ENCODE measurements around the gene PMFBP1.
"Not testable (repeated sequence)": the region's sequence is repeated elsewhere in the genome, so short reads cannot be mapped to it uniquely, and the experiment has no call there.

PMFBP1 gene

GRCh38 chr16:72107371-72107770 is 64.6 kb downstream of the PMFBP1 start:
- no peak for DNase-seq (ENCODE audit: low read depth in 2 of 2)

- DNase-seq (ENCODE audit: low read depth in 2 of 2) = no peak
Measured at GRCh38 chr16:72105978-72106377, 66.0 kb downstream of the PMFBP1 start.

GRCh38 chr16:72104905-72105304 is 67.0 kb downstream of the PMFBP1 start:
- DNase-seq (ENCODE audit: low read depth in 2 of 2) = no peak

GRCh38 chr16:72101195-72101594 is 70.8 kb downstream of the PMFBP1 start:
- DNase-seq (ENCODE audit: low read depth in 2 of 2) = no peak

DNA sequence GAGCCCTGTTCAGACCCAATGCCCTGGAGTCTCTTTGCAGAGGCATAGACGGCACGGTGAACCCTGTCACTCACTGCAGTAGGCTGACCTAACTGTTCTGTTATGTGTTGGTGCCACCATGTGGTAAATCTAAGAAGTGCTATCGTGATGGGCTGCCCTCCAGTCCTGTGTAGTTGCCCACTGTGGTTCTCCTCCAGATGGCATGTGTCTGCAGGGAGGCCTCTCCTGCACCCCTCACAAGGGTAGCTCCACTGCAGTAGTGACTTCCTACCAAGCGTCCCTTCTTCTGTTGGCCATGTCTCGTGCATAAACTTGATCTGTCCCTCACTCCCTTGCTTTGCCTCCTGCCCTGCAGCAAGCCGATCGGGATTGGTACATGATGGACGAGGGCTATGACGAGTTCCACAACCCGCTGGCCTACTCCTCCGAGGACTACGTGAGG is 72.6 kb downstream of the PMFBP1 start:
- peak; percentile 4 to 16 for DNase-seq (ENCODE audit: low read depth in 2 of 2)

- DNase-seq (ENCODE audit: low read depth in 2 of 2) = no peak
Measured at GRCh38 chr16:72098936-72099335, 73.0 kb downstream of the PMFBP1 start.

- peak; percentile 22 to 23 for DNase-seq (ENCODE audit: low read depth in 2 of 2)
Measured at GRCh38 chr16:72094266-72094610, 77.7 kb downstream of the PMFBP1 start.

GRCh38 chr16:72093448-72094265 is 78.3 kb downstream of the PMFBP1 start, which contains the start of the genes DHX38 and TXNL4B:
DHX38 (plus strand) TSS chr16:72093847; CDS start chr16:72096158, 2,311 bp downstream.
TXNL4B (minus strand) TSS chr16:72093620; CDS start chr16:72090749, 2,871 bp downstream.
- DNase-seq (ENCODE audit: low read depth in 2 of 2) = peak; percentile 87 to 89

DNA sequence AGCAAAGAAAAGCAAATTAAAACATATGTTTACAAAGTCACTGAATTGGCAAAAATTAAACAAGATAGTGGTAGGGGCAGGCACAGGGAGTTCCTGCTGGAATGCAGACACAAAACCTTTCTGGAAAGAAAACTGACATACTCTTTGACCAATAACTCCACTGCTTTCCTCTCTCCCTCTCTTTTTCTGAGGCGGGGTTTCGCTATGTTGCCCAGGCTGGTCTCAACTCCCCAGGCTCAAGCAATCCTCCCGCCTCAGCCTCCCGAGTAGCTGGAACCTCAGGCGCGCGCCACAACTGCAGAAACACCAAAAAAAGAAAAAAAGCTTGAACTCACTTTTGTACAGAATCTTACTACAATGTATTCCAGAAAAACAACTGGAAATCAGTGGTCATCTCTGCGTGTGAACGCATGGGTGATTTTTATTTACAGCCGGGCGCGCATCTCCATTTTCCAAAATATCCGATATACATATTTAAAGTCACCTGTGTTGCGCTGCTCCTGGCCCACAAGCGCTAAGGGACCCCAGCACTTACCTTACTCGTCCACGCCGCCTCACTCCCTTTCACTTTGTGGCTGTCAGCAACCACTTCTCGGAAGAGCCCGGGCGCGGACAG is 79.0 kb downstream of the PMFBP1 start:
- DNase-seq (ENCODE audit: low read depth in 2 of 2) = no peak

DNA sequence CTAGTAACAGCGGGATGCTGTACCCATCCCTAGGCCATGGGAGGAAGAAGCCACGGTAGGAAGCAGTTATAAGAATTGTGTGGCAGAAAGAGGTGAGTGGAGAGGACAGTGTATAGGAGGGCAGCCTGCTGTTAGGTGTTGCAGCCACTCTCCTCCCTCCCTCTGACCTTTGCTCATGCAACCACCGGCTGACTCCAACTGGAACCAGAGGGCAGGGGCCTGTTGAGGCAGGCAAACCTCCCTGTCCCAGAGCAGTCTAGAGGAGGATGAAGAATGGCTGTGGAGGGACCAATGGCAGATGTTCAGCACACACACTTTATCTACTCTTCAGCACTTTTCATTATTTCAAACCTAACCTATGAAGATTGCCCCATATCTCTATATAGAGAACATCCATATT is 80.7 kb downstream of the PMFBP1 start:
- DNase-seq (ENCODE audit: low read depth in 2 of 2) = no peak

DNA sequence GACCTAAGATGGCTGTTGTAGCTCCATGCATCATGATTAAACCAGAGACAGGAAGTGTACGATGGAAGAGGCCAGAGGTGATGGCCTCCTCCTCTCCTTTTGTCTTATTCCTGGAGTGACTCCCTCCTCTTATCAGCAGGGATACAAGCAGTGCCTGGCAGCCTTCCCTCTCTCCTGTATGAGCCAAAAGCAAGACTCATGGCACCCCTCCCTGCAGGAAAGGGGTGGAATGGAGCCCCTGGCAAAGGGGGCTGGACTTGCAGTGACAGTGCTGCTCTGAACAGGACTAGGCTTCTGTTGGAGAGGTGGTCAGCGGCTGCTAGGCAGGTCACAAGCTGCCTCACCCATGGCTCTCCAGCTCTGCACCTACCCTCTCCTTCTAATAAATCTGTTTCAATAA is 87.0 kb downstream of the PMFBP1 start:
- DNase-seq (ENCODE audit: low read depth in 2 of 2) = no peak

- no peak for DNase-seq (ENCODE audit: low read depth in 2 of 2)
Measured at GRCh38 chr16:72084445-72084844, 87.5 kb downstream of the PMFBP1 start.

DNA sequence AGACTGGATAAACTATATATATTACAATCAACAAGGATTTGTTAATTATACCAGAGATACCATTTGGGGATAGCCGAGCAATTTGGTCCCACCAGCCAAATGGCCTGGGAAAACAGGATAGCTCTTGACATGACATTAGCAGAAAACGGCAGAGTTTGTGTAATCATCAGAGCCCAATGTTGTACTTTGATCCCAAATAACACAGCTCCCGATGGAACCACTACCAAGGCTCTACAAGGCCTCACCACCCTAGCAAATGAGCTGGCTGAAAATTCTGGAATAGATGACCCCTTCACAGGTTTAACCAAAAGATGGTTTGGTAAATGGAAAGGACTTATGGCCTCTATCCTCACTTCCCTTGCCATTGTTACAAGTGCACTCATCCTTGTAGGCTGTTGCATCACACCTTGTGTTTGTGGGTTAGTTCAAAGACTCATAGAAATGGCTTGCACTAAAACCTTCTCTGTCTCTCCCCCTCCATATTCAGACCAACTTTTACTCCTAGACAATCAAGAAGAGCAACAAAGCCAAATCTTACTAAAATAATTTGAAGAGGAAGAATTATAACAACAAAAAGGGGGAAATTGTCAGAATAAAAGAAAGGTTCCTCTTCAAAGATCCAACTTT is 88.1 kb downstream of the PMFBP1 start:
- DNase-seq (ENCODE audit: low read depth in 2 of 2) = no peak

- DNase-seq (ENCODE audit: low read depth in 2 of 2) = not testable (repeated sequence)
Measured at GRCh38 chr16:72076991-72077706, 94.8 kb downstream of the PMFBP1 start.

DNA sequence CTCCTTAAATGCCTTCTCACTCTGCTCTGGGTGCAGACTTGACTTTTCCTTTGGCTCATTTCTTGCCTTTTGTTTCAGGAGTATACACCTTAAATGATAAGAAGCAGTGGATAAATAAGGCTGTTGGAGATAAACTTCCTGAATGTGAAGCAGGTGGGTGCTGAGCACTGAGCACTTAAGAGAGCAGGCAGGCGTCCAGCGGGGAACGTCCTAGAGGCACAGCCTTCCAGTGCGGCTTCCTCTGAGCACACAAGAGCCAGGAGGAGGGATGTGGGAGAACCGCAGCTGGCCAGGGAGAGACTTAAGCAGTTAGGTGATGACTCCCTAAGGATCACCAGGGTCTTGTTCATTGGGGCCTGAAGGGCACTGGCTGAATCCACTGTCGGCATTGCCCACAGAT is 96.9 kb downstream of the PMFBP1 start:
- DNase-seq (ENCODE audit: low read depth in 2 of 2) = not testable (repeated sequence)

DNA sequence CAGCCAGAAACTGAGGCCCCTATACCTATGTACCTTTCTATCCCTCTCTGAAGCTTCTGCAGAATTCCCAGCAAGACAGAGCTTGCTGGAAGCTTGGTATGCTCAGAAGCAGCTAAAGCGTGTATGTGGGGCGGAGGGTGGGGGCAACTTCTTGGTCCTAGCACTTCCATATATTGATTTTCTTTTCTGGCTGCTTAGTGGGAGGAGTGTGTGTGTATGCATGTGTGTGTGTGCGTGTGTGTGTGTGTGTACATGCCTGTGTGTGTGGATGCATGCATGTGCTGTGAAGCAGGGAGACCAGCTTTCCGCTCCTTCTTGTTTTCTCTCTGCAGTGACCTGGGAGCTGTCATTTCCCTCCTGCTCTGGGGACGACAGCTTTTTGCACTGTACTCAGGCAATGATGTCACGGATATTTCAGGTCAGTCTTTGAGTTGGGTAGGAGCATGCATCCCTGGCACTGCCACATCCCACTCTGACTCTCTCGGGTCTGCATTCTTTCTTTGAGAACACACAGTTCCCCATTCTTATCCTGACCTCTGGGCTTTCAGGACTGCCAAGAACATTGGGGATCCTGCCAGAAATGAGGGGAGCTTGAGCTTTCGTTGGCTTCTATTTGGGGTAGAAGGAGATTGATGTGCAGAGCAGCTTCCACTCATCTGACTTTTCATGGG is 98.3 kb downstream of the PMFBP1 start:
- DNase-seq (ENCODE audit: low read depth in 2 of 2) = no peak

- DNase-seq (ENCODE audit: low read depth in 2 of 2) = no peak
Measured at GRCh38 chr16:72072514-72073342, 99.2 kb downstream of the PMFBP1 start.
